NCI-H526 (cell line): ENCODE measurements around the gene MCF2.
"Not testable (repeated sequence)": the region's sequence is repeated elsewhere in the genome, so short reads cannot be mapped to it uniquely, and the experiment has no call there.

ENCODE experiments used
- DNase-seq, 2 experiments: peaks; one replicate each; lab custom pipeline; 2025; lab: John Stamatoyannopoulos, UW

Gene MCF2

GRCh38 chrX:139708067-139708466 is at the start of gene MCF2:
MCF2 (minus strand) TSS chrX:139708167; CDS start chrX:139651744, 56,423 bp downstream.
- DNase-seq = no peak

GRCh38 chrX:139751053-139751452 is 43.1 kb upstream of the MCF2 start:
- DNase-seq = no peak

- no peak for DNase-seq
These were observed 42.4 kb upstream of the MCF2 start for GRCh38 chrX:139750390-139750789.

GRCh38 chrX:139739138-139739537 is 31.2 kb upstream of the MCF2 start:
- no peak for DNase-seq

- no peak for DNase-seq
These were observed 30.6 kb upstream of the MCF2 start for GRCh38 chrX:139738581-139738980.

- no peak for DNase-seq
These were observed 28.2 kb upstream of the MCF2 start for GRCh38 chrX:139736151-139736550.

- DNase-seq = no peak
These were observed 27.0 kb upstream of the MCF2 start for GRCh38 chrX:139734996-139735395.

GRCh38 chrX:139725720-139726119 is 17.8 kb upstream of the MCF2 start:
- no peak for DNase-seq

- DNase-seq = no peak
These were observed 16.7 kb upstream of the MCF2 start for GRCh38 chrX:139724626-139725025.

- no peak for DNase-seq
These were observed 13.0 kb upstream of the MCF2 start for GRCh38 chrX:139720979-139721378.

GRCh38 chrX:139720136-139720535 is 12.2 kb upstream of the MCF2 start:
- DNase-seq = no peak

- DNase-seq = no peak
These were observed 5.3 kb downstream of the MCF2 start for GRCh38 chrX:139702658-139703057.

GRCh38 chrX:139692908-139693307 is 15.1 kb downstream of the MCF2 start:
- peak in 1 of 2 experiments; percentile 14 for DNase-seq

- DNase-seq = peak in 1 of 2 experiments; percentile 11
These were observed 15.5 kb downstream of the MCF2 start for GRCh38 chrX:139692506-139692849.

GRCh38 chrX:139691843-139692505 is 16.0 kb downstream of the MCF2 start:
- DNase-seq = peak in 1 of 2 experiments; percentile 18

- DNase-seq = no peak
These were observed 16.5 kb downstream of the MCF2 start for GRCh38 chrX:139691493-139691842.

GRCh38 chrX:139685175-139685574 is 22.8 kb downstream of the MCF2 start:
- not testable (repeated sequence) for DNase-seq

- DNase-seq = no peak
These were observed 27.6 kb downstream of the MCF2 start for GRCh38 chrX:139680356-139680755.

- DNase-seq = no peak
These were observed 60.4 kb downstream of the MCF2 start for GRCh38 chrX:139647597-139647996.

- peak in 1 of 2 experiments; percentile 18 for DNase-seq
These were observed 65.6 kb downstream of the MCF2 start for GRCh38 chrX:139642241-139642927.

GRCh38 chrX:139640259-139640658 is 67.7 kb downstream of the MCF2 start:
- no peak for DNase-seq

- no peak for DNase-seq
These were observed 68.7 kb downstream of the MCF2 start for GRCh38 chrX:139639253-139639652.

GRCh38 chrX:139600105-139600504 is 107.9 kb downstream of the MCF2 start:
- DNase-seq = no peak

GRCh38 chrX:139596068-139596467 is 111.9 kb downstream of the MCF2 start:
- no peak for DNase-seq
